ENCODE measurements around the gene HECTD3. TPM values are rescaled to one million over a fixed set of nuclear protein-coding genes. Genes with fewer than 3 reads are reported as not detected.

Gene HECTD3
- total and polyA plus RNA-seq, 9 of the 15 experiments (the other 6 are each of a cell fraction or from before 2014, with no cell fraction given) = 6.3 to 50.8 (median 18.9) TPM

GRCh38 chr1:45012639-45013278 is 1.6 kb upstream of the HECTD3 start (continued):
- TF ChIP-seq ARID4B (CRISPR knock-in tag; IDR thresholded peaks at IDR 0.05) (no peak; the same call in 1 of the 2 replicates), XRCC3 (IDR thresholded peaks at IDR 0.05) (no peak), PTBP1 (IDR thresholded peaks at IDR 0.05; ENCODE audit: low read depth, low read length) (0 out of 2 replicates have a peak, but pooled peaks have one; percentile 46), NBN (IDR thresholded peaks at IDR 0.05; ENCODE audit: low read depth) (peak; percentile 84), ETV6 (IDR thresholded peaks at IDR 0.05; ENCODE audit: borderline replicate concordance in 1 of 2, low read depth in 2 of 2, low read length in 1 of 2) (peak in 1 of 2 experiments; percentile 13; a peak in 1 of 4 replicates), ETV6 (CRISPR knock-in tag; IDR thresholded peaks at IDR 0.05; ENCODE audit: borderline replicate concordance) (no peak), HIVEP1 (CRISPR knock-in tag; IDR thresholded peaks at IDR 0.05) (no peak), HNRNPH1 (optimal IDR thresholded peaks at IDR 0.05; ENCODE audit: low read depth, low read length) (no peak), EP300 (IDR thresholded peaks at IDR 0.05; ENCODE audit: low read length) (peak; percentile 97), MEF2D (tag; conservative IDR thresholded peaks at IDR 0.05; ENCODE audit: low read depth) (no peak), ZNF165 (CRISPR knock-in tag; IDR thresholded peaks at IDR 0.05; ENCODE audit: borderline replicate concordance) (no peak), E2F3 (CRISPR knock-in tag; IDR thresholded peaks at IDR 0.05) (peak; percentile 84), ARNT (IDR thresholded peaks at IDR 0.05) (peak; percentile 87 to 93; a peak in 3 of 4 replicates), HNRNPLL (IDR thresholded peaks at IDR 0.05; ENCODE audit: low read depth, low read length, poor library complexity, severe bottlenecking) (peak; percentile 84), ZC3H8 (IDR thresholded peaks at IDR 0.05) (no peak), USF1 (CRISPR knock-in tag; IDR thresholded peaks at IDR 0.05) (peak; percentile 67; the same call in 1 of the 2 replicates), ZBTB26 (CRISPR knock-in tag; IDR thresholded peaks at IDR 0.05) (no peak), ZNF282 (CRISPR knock-in tag; IDR thresholded peaks at IDR 0.05) (no peak), ZBTB7A (IDR thresholded peaks at IDR 0.05; ENCODE audit: borderline replicate concordance, control insufficient read depth, low read depth, low read length) (0 out of 2 replicates have a peak, but pooled peaks have one; percentile 52), E2F5 (CRISPR knock-in tag; IDR thresholded peaks at IDR 0.05) (no peak)
